NT2/D1 (cell line): ENCODE results near the gene PEF1.

Experiments
- DNase-seq: peaks from one replicate; pipeline ENCODE4 v3.0.0-alpha.2; 2011; ENCODE audit warnings: low read depth, low spot score
- H3K27me3 ChIP-seq: 2 replicates; pipeline ENCODE4 v1.6.0; 2011; ENCODE audit warnings: mild to moderate bottlenecking; ENCODE audit not compliant: insufficient read length, insufficient read depth
- H3K36me3 ChIP-seq: 2 replicates; pipeline ENCODE4 v1.6.1; 2011; ENCODE audit warnings: mild to moderate bottlenecking, low read length, mixed read lengths; ENCODE audit not compliant: insufficient read depth, insufficient read length
- H3K4me1 ChIP-seq: 2 replicates; pipeline ENCODE4 v1.5.1; 2011; ENCODE audit not compliant: insufficient read depth, insufficient read length
- H3K4me3 ChIP-seq: 2 replicates; pipeline ENCODE4 v1.5.1; 2011; ENCODE audit warnings: low read depth; ENCODE audit not compliant: insufficient read length
- H3K9ac ChIP-seq: 2 replicates; pipeline ENCODE4 v1.6.0; 2011; ENCODE audit warnings: low read depth; ENCODE audit not compliant: insufficient read length
- H3K9me3 ChIP-seq: 2 replicates; pipeline ENCODE4 v1.5.1; 2011; ENCODE audit warnings: mild to moderate bottlenecking, low read length; ENCODE audit not compliant: insufficient read depth
- SUZ12 ChIP-seq: IDR thresholded peaks from 2 replicates; pipeline ENCODE4 v1.6.1; 2011; ENCODE audit not compliant: insufficient read length, insufficient read depth; ENCODE audit errors: extremely low read depth
- YY1 ChIP-seq: IDR thresholded peaks from 2 replicates; pipeline ENCODE4 v1.6.1; 2011; ENCODE audit not compliant: insufficient read length, insufficient read depth
- ZNF274 ChIP-seq: IDR thresholded peaks from 2 replicates; pipeline ENCODE4 v1.6.1; 2011; ENCODE audit warnings: mild to moderate bottlenecking, low read depth, low read length

PEF1 gene

GRCh38 chr1:31640964-31641363 lies 3.7 kb downstream of the PEF1 start:
- no peak for DNase-seq
- H3K9ac ChIP-seq = no peak overlapping the region
- no peak for TF ChIP-seq YY1
- H3K4me1 ChIP-seq = peaks cover 17% of the 10 kb centered on the region
- no peaks in the 10 kb centered on the region for H3K9me3 ChIP-seq
- no peak overlapping the region for H3K4me3 ChIP-seq
- H3K27me3 ChIP-seq = no peaks in the 10 kb centered on the region
- H3K36me3 ChIP-seq = peaks cover 38% of the 10 kb centered on the region

DNA sequence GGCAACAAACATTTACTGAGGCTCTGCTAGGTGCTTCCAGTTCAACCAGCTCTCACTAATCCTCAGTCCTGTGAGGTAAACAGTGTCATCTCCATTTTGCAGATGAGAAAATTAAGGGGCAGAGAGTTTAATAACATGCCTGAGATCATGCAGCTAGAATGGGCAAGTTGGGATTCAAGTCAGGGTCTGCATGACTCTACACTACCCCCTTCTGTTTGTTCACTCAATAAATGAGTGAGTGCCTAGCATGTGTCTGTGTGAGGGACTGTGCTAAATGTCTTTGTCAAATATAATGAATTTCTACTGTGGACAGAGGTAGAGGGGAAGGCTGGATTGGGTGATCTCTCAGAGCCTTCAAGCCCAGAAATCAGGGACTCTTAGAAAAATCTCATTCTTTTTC lies 4.5 kb downstream of the PEF1 start:
- Histone ChIP-seq H3K4me1 (peaks cover 17% of the 10 kb centered on the region), H3K27me3 (no peaks in the 10 kb centered on the region), H3K4me3 (no peak overlapping the region), H3K9me3 (no peaks in the 10 kb centered on the region), H3K9ac (no peak overlapping the region), H3K36me3 (peaks cover 43% of the 10 kb centered on the region)
- TF ChIP-seq SUZ12 (no peak), YY1 (no peak), ZNF274 (no peak)
- DNase-seq = no peak

GRCh38 chr1:31639543-31639942 lies 5.1 kb downstream of the PEF1 start:
- TF ChIP-seq SUZ12 (no peak), YY1 (no peak), ZNF274 (no peak)
- H3K27me3 ChIP-seq = no peaks in the 10 kb centered on the region
- DNase-seq = no peak

DNA sequence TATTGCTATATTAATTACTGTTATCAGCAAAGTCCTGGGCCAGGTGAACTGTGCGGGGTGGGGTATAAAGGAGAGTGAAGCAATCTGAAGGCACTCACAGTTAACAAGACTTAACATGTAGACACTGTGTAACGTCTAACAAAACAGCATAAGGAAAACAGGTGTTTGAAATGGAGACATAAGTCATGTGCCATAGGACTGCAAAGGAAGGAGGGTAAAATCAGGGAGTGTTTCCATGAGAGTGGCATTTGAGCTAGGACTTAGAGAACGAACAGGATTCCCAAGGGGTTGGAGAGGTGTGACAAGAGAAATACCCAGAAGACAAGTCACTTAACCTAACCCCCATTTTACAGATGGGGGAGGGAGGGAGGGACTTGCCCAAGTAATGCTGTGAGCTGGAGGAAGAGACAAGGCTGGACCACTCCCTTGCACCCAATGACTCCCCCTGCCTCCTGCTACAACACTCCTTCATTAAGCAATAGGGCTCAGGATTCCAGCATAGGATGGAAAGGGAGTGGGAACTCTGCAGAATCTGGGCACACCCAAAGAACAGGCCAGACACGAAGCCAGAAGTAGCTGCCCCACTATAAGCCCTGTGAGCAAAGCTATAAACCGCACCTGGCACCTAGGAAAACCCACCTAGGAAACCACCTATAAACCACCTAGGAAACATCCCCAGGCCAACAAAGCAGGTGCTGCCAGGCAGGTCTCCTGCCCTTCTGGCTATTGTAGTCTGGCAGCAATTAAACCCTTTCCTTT lies 6.6 kb downstream of the PEF1 start:
- Histone ChIP-seq H3K9ac (no peak overlapping the region), H3K27me3 (no peaks in the 10 kb centered on the region), H3K36me3 (peaks cover 52% of the 10 kb centered on the region), H3K9me3 (no peaks in the 10 kb centered on the region), H3K4me3 (no peak overlapping the region), H3K4me1 (peaks cover 14% of the 10 kb centered on the region)
- no peak for DNase-seq
- TF ChIP-seq SUZ12 = no peak
- no peak for TF ChIP-seq ZNF274
- no peak for TF ChIP-seq YY1

More at GRCh38 chr1:31639543-31639942, 5.1 kb downstream of the PEF1 start:
- H3K9ac ChIP-seq = no peak overlapping the region
- H3K9me3 ChIP-seq = no peaks in the 10 kb centered on the region
- H3K36me3 ChIP-seq = peaks cover 49% of the 10 kb centered on the region
- H3K4me3 ChIP-seq = no peak overlapping the region
- H3K4me1 ChIP-seq = peaks cover 17% of the 10 kb centered on the region

DNA sequence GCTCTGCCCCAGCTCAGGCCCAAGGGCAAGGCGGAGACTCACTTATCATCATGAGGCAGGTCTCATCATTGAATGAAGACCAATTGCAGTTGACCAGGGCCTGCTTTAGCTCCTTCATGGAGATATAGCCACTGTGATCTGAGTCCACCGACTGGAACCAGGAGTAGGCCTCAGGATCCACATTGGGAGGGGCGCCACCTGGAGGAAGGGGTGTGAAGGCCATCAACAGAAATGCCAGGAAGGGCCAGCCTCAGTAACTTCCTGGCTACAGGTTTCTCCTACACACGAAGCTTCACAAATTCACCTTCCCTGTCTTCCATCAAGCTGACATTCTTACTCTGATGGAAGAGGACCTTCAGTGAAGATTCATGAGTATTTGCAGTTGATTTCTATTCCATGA lies 11.6 kb downstream of the PEF1 start:
- Histone ChIP-seq H3K36me3 (peaks cover 79% of the 10 kb centered on the region), H3K27me3 (no peaks in the 10 kb centered on the region), H3K9me3 (no peaks in the 10 kb centered on the region), H3K9ac (no peak overlapping the region), H3K4me3 (no peak overlapping the region), H3K4me1 (peaks cover 20% of the 10 kb centered on the region)
- no peak for TF ChIP-seq SUZ12
- TF ChIP-seq YY1 = no peak
- TF ChIP-seq ZNF274 = no peak
- no peak for DNase-seq

DNA sequence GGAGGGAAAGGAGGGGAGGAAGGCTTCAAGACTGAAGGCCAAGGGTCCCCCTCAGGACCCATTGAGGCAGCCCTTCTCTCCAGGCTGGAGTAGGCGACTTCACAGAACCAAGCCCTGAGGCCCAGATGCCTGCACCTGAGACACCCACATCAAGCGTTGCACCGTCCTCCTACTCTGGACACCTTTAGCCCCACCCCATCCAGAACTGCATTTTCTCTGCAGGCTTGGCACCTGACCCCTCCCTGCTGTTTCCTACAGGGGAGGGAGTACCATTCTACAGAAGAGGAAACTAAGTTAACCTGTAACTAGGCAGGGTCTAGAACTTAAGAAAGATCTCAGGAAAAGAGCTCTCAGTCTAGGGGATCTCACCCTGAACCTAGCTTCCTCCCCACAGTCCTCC lies 12.0 kb downstream of the PEF1 start:
- Histone ChIP-seq H3K9ac (no peak overlapping the region), H3K4me1 (peaks cover 25% of the 10 kb centered on the region), H3K36me3 (peaks cover 80% of the 10 kb centered on the region), H3K27me3 (no peaks in the 10 kb centered on the region), H3K4me3 (no peak overlapping the region), H3K9me3 (no peaks in the 10 kb centered on the region)
- no peak for DNase-seq
- TF ChIP-seq YY1 (no peak), SUZ12 (no peak), ZNF274 (no peak)

DNA sequence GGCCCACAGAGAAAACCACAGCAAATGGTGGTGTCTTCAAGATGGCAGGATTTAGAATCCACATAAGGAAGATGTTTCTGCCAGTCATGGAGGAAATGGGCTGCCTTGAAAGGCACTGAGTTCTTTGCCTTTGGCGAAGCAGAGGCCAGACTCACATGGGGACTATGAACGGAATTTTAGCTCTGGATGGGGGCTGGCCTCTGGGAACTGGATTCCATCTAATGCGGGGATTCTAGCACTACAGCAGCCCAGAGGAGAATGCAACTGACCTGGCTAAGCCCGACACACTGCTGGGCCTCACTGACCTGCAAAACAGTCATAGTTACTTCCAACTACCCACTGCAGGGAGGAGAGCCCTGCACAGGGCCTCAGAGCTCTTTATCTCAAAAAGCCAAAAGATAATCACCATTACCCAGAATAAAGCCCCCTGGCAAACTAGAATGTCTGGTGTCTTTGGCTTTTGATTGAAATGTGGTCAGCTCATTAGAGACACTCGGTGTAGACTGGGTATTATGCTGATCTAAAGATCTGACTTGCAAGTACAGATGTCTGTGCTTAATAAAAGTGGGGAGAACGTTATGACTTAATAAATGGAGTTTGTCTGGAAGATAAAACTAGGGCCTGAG lies 15.6 kb downstream of the PEF1 start:
- H3K4me3 ChIP-seq = no peak overlapping the region
- H3K27me3 ChIP-seq = no peaks in the 10 kb centered on the region
- H3K36me3 ChIP-seq = peaks cover 79% of the 10 kb centered on the region
- peaks cover 52% of the 10 kb centered on the region for H3K4me1 ChIP-seq
- no peak overlapping the region for H3K9ac ChIP-seq
- no peak for TF ChIP-seq SUZ12
- no peak for TF ChIP-seq YY1
- no peak for TF ChIP-seq ZNF274
- H3K9me3 ChIP-seq = no peaks in the 10 kb centered on the region
- DNase-seq = no peak
